ENCODE data around the gene ZNF219. TPM values are rescaled to one million over a fixed set of nuclear protein-coding genes. Genes with fewer than 3 reads are reported as not detected.

ZNF219 gene
- total RNA-seq, 1 experiment from 2014 or later, result 16.6 TPM

DNA sequence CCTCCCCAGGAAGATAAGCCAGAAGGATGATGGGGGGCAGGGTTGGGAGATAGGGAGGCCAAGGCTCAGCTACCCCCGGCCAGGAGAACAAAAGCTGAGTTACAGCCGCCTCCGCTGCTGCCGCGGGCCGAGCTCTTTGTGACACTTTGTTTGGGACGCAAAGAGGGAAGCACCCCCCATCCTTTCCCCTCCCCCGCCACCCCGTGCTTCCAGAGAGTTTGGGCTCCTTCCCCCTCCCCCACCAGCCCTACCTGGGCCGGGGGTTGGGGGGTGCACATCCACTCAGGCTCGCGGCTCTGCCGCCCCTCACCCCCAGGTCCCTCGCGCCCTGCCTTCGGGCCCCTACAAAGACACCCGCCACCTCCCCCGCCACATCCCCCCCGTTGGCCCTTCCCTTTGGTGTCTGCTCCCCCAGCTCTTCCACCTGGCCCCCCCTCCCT is 799 bp downstream of the ZNF219 start:
- ChIA-PET RAD21 (ENCODE audit: low non-redundant PET in 1 of 2, low total read pairs in 2 of 2, uncharacterized antibody in 2 of 2, unreplicated experiment in 2 of 2) (no interaction called here), POLR2A (no interaction called here), CTCF (interaction anchor here (1.3 to 1.4 kb wide), 2 partner anchors 29 to 83 kb away, joined by 4 to 7 read pairs; no protein-coding TSS in a partner anchor)
- Histone ChIP-seq H3K4me2 (ENCODE audit: low read length) (no peak overlapping the region), H3K9ac (ENCODE audit: low read length) (no peak overlapping the region), H3K4me3 (replicated peaks in 1 of 2; ENCODE audit: low read depth in 1 of 2, low read length in 2 of 2) (no peak overlapping the region), H3K36me3 (ENCODE audit: control insufficient read depth in 1 of 2, insufficient read depth in 2 of 2, low read length in 2 of 2) (no peaks in the 10 kb centered on the region), H3K9me2 (ENCODE audit: insufficient read depth) (no peaks in the 10 kb centered on the region), H3K79me2 (ENCODE audit: insufficient read depth, low read length) (no peaks in the 10 kb centered on the region), H3K9me3 (ENCODE audit: control insufficient read depth in 1 of 2, insufficient read depth in 1 of 2, low read depth in 1 of 2, low read length in 2 of 2) (no peaks in the 10 kb centered on the region), H3K27ac (ENCODE audit: low read depth, low read length) (no peak overlapping the region), H3K27me3 (ENCODE audit: insufficient read depth, low read length) (no peaks in the 10 kb centered on the region), H3K4me1 (ENCODE audit: control insufficient read depth in 1 of 2, insufficient read depth in 2 of 2, low read length in 2 of 2) (peaks cover 18 to 29% of the 10 kb centered on the region in 2 experiments), H4K20me1 (ENCODE audit: insufficient read depth) (no peaks in the 10 kb centered on the region), H2AFZ (ENCODE audit: low read depth, low read length, poor library complexity, severe bottlenecking) (no peak overlapping the region)
- TF ChIP-seq, protein P1, sequence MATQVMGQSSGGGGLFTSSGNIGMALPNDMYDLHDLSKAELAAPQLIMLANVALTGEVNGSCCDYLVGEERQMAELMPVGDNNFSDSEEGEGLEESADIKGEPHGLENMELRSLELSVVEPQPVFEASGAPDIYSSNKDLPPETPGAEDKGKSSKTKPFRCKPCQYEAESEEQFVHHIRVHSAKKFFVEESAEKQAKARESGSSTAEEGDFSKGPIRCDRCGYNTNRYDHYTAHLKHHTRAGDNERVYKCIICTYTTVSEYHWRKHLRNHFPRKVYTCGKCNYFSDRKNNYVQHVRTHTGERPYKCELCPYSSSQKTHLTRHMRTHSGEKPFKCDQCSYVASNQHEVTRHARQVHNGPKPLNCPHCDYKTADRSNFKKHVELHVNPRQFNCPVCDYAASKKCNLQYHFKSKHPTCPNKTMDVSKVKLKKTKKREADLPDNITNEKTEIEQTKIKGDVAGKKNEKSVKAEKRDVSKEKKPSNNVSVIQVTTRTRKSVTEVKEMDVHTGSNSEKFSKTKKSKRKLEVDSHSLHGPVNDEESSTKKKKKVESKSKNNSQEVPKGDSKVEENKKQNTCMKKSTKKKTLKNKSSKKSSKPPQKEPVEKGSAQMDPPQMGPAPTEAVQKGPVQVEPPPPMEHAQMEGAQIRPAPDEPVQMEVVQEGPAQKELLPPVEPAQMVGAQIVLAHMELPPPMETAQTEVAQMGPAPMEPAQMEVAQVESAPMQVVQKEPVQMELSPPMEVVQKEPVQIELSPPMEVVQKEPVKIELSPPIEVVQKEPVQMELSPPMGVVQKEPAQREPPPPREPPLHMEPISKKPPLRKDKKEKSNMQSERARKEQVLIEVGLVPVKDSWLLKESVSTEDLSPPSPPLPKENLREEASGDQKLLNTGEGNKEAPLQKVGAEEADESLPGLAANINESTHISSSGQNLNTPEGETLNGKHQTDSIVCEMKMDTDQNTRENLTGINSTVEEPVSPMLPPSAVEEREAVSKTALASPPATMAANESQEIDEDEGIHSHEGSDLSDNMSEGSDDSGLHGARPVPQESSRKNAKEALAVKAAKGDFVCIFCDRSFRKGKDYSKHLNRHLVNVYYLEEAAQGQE (IDR thresholded peaks at IDR 0.05; ENCODE audit: low read depth), result no peak
- no peak for TF ChIP-seq CBX3 (IDR thresholded peaks at IDR 0.05; ENCODE audit: low read depth)
- TF ChIP-seq EZH2 (IDR thresholded peaks at IDR 0.05), result no peak
- TF ChIP-seq YY1 (IDR thresholded peaks at IDR 0.05; ENCODE audit: extremely low read depth, insufficient replicate concordance, low read depth, low read length), result no peak
- DNase-seq (ENCODE audit: low read depth, low spot score), result no peak
- no peak for ATAC-seq
- intact Hi-C loops (cut with micrococcal nuclease), result no loop called here
- BruUV-seq (replicated peaks), result no TSS peak

DNA sequence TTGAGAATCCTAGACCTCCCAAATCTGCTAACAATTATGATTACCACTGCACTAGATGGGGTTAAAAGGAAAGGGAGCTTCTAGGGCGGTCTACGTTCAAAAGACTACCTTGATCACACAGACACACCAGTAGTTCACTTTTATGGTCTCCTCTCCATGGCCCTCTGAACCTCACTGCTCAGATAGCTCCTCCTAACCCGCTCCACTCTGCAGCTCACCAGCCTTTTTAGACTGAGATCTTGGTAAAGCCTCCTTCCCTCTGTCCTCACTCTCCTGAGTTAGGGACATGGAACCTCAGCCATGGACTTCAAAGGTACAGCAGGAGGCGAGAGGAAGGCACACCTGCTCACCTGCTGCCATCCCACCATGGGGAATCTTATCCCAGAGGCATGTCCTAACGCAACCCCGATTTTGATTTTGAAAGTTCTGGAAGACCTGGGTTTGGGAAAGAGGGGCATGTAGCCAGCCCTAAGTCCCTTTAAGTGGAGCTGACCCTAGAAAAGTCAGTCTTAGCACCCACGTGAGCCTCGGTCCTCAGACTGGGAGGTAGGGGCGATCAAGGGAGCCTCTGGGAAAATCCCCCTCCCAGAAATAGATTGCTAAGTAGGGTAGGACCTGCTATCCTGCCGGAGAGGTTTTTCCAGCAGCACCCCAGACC is 1.3 kb downstream of the ZNF219 start:
- Histone ChIP-seq H2AFZ (ENCODE audit: low read depth, low read length, poor library complexity, severe bottlenecking) (no peak overlapping the region), H3K4me3 (replicated peaks in 1 of 2; ENCODE audit: low read depth in 1 of 2, low read length in 2 of 2) (no peak overlapping the region), H3K4me2 (ENCODE audit: low read length) (no peak overlapping the region), H3K79me2 (ENCODE audit: insufficient read depth, low read length) (no peaks in the 10 kb centered on the region), H3K27me3 (ENCODE audit: insufficient read depth, low read length) (no peaks in the 10 kb centered on the region), H3K9me2 (ENCODE audit: insufficient read depth) (no peaks in the 10 kb centered on the region), H3K9me3 (ENCODE audit: control insufficient read depth in 1 of 2, insufficient read depth in 1 of 2, low read depth in 1 of 2, low read length in 2 of 2) (no peaks in the 10 kb centered on the region), H4K20me1 (ENCODE audit: insufficient read depth) (no peaks in the 10 kb centered on the region), H3K9ac (ENCODE audit: low read length) (no peak overlapping the region), H3K4me1 (ENCODE audit: control insufficient read depth in 1 of 2, insufficient read depth in 2 of 2, low read length in 2 of 2) (peaks cover 12 to 24% of the 10 kb centered on the region in 2 experiments), H3K27ac (ENCODE audit: low read depth, low read length) (peak overlapping the region; percentile 27; the same call in 1 of the 2 replicates), H3K36me3 (ENCODE audit: control insufficient read depth in 1 of 2, insufficient read depth in 2 of 2, low read length in 2 of 2) (no peaks in the 10 kb centered on the region)
- ChIA-PET RAD21 (ENCODE audit: low non-redundant PET in 1 of 2, low total read pairs in 2 of 2, uncharacterized antibody in 2 of 2, unreplicated experiment in 2 of 2) (no interaction called here), CTCF (interaction anchor here (1.3 to 1.4 kb wide), 2 partner anchors 28 to 82 kb away, joined by 4 to 7 read pairs; no protein-coding TSS in a partner anchor), POLR2A (no interaction called here)
- ATAC-seq (no peak), DNase-seq (ENCODE audit: low read depth, low spot score) (no peak)
- intact Hi-C loops (cut with micrococcal nuclease), result no loop called here
- no TSS peak for BruUV-seq (replicated peaks)
- TF ChIP-seq, protein P2, sequence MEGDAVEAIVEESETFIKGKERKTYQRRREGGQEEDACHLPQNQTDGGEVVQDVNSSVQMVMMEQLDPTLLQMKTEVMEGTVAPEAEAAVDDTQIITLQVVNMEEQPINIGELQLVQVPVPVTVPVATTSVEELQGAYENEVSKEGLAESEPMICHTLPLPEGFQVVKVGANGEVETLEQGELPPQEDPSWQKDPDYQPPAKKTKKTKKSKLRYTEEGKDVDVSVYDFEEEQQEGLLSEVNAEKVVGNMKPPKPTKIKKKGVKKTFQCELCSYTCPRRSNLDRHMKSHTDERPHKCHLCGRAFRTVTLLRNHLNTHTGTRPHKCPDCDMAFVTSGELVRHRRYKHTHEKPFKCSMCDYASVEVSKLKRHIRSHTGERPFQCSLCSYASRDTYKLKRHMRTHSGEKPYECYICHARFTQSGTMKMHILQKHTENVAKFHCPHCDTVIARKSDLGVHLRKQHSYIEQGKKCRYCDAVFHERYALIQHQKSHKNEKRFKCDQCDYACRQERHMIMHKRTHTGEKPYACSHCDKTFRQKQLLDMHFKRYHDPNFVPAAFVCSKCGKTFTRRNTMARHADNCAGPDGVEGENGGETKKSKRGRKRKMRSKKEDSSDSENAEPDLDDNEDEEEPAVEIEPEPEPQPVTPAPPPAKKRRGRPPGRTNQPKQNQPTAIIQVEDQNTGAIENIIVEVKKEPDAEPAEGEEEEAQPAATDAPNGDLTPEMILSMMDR (IDR thresholded peaks at IDR 0.05 in 2 of 3, conservative IDR thresholded peaks at IDR 0.05 in 1 of 3; ENCODE audit: borderline replicate concordance in 1 of 3, insufficient read depth in 1 of 3, low read depth in 2 of 3, low read length in 2 of 3), result no peak
- TF ChIP-seq SP1 (IDR thresholded peaks at IDR 0.05; ENCODE audit: low read depth) (no peak), CEBPB (IDR thresholded peaks at IDR 0.05; ENCODE audit: low read depth) (no peak), FOSL1 (IDR thresholded peaks at IDR 0.05; ENCODE audit: low read depth) (no peak), ZNF274 (IDR thresholded peaks at IDR 0.05; ENCODE audit: low read depth, low read length) (no peak), SIN3A (IDR thresholded peaks at IDR 0.05; ENCODE audit: low read depth) (no peak), CBX3 (IDR thresholded peaks at IDR 0.05; ENCODE audit: low read depth) (no peak), EZH2 (IDR thresholded peaks at IDR 0.05) (no peak), EZH2phosphoT487 (IDR thresholded peaks at IDR 0.05; ENCODE audit: borderline replicate concordance) (no peak), ELF1 (IDR thresholded peaks at IDR 0.05; ENCODE audit: borderline replicate concordance, low read depth) (no peak)
- TF ChIP-seq, protein P3, sequence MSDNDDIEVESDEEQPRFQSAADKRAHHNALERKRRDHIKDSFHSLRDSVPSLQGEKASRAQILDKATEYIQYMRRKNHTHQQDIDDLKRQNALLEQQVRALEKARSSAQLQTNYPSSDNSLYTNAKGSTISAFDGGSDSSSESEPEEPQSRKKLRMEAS (IDR thresholded peaks at IDR 0.05), result no peak
- TF ChIP-seq, protein P4, sequence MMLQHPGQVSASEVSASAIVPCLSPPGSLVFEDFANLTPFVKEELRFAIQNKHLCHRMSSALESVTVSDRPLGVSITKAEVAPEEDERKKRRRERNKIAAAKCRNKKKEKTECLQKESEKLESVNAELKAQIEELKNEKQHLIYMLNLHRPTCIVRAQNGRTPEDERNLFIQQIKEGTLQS (IDR thresholded peaks at IDR 0.05), result no peak

Data from HCT116 (cell line).